ENCODE results near the gene ARID1B.
A peak's percentile ranks its signal among the peaks of the same experiment; 100 is the strongest.

Gene ARID1B

DNA sequence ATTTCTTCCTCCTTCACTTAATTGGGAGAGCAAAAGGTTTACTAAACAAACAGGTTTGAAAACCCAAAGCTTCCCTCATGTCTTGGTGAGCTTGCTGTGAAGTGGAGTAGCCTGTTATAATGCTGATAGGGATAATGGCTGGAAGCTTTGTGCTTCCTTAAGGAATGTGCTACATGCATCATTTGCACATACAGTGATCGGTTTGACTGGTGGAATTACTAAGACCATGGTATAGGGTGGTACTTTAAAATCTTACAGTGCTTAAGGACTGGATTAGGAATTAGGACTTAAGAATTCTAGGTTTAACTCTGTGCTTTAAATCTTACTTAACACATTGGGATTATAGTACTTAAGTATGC is 75.7 kb downstream of the ARID1B start:
- in situ Hi-C loops (cut with HindIII; ENCODE audit: low sequenced_read_pairs), result no loop called here
- no peak for DNase-seq (ENCODE audit: low read depth, low spot score)
- no peak overlapping the region for H3K4me3 ChIP-seq (ENCODE audit: low read depth, low read length)
- TF ChIP-seq, protein P1, sequence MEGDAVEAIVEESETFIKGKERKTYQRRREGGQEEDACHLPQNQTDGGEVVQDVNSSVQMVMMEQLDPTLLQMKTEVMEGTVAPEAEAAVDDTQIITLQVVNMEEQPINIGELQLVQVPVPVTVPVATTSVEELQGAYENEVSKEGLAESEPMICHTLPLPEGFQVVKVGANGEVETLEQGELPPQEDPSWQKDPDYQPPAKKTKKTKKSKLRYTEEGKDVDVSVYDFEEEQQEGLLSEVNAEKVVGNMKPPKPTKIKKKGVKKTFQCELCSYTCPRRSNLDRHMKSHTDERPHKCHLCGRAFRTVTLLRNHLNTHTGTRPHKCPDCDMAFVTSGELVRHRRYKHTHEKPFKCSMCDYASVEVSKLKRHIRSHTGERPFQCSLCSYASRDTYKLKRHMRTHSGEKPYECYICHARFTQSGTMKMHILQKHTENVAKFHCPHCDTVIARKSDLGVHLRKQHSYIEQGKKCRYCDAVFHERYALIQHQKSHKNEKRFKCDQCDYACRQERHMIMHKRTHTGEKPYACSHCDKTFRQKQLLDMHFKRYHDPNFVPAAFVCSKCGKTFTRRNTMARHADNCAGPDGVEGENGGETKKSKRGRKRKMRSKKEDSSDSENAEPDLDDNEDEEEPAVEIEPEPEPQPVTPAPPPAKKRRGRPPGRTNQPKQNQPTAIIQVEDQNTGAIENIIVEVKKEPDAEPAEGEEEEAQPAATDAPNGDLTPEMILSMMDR (IDR thresholded peaks at IDR 0.05; ENCODE audit: low read depth, low read length), result no peak

DNA sequence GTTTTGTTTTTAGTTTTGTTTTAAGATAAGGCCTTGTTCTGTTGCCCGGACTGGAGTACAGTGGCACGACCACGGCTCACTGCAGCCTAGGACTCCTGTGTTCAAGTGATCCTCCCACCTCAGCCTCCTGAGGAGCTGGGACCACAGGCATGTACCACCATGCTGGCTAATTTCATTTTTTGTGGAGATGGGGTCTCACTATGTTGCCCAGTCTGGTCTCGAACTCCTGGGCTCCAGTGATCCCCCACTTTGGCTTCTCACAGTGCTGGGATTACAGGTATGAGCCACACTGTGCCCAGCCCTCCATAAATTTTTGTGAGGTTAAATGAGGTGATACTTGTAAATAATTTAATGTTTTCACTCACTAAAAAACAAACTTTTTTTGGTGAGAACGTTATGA is 76.6 kb downstream of the ARID1B start:
- H3K4me3 ChIP-seq (ENCODE audit: low read depth, low read length), result no peak overlapping the region
- DNase-seq (ENCODE audit: low read depth, low spot score), result no peak
- in situ Hi-C loops (cut with HindIII; ENCODE audit: low sequenced_read_pairs), result no loop called here
- TF ChIP-seq, protein P1 (IDR thresholded peaks at IDR 0.05; ENCODE audit: low read depth, low read length), result no peak

DNA sequence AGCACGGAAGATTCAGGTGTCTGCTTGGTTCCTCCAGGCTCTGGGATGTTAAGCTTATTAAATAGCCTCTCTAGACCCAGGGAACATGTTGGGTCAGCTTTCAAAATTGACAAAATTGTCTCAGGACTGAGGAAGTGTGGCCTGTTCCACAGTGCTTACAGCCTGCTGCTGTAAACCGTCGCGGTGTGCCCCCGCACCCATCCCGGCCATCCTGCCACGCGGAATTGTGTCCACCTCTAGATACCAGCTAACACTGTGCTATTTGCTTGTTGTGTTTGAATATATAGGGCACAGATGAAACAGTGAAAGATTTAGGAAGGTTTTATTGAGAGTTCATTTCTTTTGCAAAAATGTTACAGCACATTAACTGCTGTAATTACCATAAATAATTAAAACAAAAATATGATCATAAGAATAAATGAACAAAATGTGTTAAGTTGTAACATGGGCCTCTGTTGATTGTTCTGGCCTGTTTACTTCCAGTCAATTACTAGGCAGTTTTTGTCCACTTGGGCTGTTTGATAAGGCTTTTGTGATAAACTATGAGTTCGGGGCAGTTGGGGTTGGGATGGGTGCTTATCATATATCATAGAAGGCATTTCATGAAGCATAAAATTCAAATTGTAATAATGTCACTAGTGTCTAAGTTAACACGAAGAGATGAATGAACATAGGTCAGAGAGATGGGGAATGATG is 77.4 kb downstream of the ARID1B start:
- no peak overlapping the region for H3K4me3 ChIP-seq (ENCODE audit: low read depth, low read length)
- DNase-seq (ENCODE audit: low read depth, low spot score), result no peak
- in situ Hi-C loops (cut with HindIII; ENCODE audit: low sequenced_read_pairs), result no loop called here
- TF ChIP-seq, protein P1 (IDR thresholded peaks at IDR 0.05; ENCODE audit: low read depth, low read length), result no peak

DNA sequence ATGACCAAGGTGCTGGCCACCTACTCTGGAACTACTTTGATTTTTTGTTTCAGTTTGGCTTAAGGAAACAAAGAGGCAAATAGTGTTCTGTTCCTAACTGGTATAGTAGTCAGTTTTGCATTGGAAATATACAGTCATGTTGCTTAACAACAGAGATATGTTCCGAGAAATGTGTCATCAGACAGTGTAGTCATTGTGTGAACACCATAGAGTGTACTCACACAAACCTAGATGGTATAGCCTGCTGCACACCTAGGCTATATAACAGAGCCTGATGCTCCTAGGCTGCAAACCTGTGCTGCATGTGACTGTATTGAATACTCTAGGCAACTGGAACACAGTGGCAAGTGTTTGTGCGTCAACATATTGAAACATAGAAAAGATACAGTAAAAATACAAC is 80.4 kb downstream of the ARID1B start:
- DNase-seq (ENCODE audit: low read depth, low spot score), result peak; percentile 35
- in situ Hi-C loops (cut with HindIII; ENCODE audit: low sequenced_read_pairs), result no loop called here
- TF ChIP-seq, protein P1 (IDR thresholded peaks at IDR 0.05; ENCODE audit: low read depth, low read length), result no peak
- no peak overlapping the region for H3K4me3 ChIP-seq (ENCODE audit: low read depth, low read length)

DNA sequence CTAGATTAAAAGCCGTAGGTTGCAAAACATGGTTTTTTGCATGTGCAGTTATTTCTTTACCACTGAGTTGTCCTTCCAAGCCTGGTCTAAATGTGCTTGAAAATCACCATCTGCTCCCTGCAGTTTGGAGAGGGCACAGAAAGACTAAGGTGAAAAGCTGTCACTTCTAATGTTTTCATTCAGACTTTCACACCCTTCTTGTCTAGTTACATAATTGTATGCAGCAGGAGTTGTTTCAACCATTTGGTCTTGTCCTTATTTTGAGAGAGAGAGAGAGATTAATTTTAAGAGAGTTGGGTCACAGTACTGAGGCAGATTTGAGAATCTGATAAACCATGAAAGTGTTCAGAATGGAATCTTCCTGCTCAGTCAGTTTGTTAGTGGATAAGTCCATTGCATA is 82.5 kb downstream of the ARID1B start:
- TF ChIP-seq, protein P1 (IDR thresholded peaks at IDR 0.05; ENCODE audit: low read depth, low read length), result no peak
- no peak for DNase-seq (ENCODE audit: low read depth, low spot score)
- in situ Hi-C loops (cut with HindIII; ENCODE audit: low sequenced_read_pairs), result no loop called here
- H3K4me3 ChIP-seq (ENCODE audit: low read depth, low read length), result no peak overlapping the region

DNA sequence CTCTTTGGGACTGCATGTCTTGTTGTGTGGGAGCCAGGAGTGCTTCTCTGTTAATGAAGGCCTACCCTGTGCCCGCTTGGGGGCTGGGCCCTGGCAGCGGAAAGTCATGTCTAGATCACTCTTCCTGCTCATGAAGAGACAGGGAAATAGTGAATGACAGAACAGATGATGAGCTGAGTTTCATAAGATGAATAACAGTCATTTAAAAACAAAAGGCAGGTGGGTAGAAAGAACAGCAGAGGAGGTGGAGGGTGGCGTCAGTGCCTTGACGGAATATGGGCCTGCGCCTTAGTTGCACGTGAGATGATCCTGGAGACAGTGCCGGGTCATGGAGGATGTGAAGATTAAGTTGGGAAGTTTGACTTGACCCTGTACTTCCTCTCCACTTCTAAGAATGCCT is 85.5 kb downstream of the ARID1B start:
- in situ Hi-C loops (cut with HindIII; ENCODE audit: low sequenced_read_pairs), result no loop called here
- no peak overlapping the region for H3K4me3 ChIP-seq (ENCODE audit: low read depth, low read length)
- TF ChIP-seq, protein P1 (IDR thresholded peaks at IDR 0.05; ENCODE audit: low read depth, low read length), result no peak
- no peak for DNase-seq (ENCODE audit: low read depth, low spot score)
